ENCODE measurements around the gene ARFGEF2.
A peak's percentile ranks its signal among the peaks of the same experiment; 100 is the strongest.
"Not testable (repeated sequence)": the region's sequence is repeated elsewhere in the genome, so short reads cannot be mapped to it uniquely, and the experiment has no call there.

ARFGEF2 gene

DNA sequence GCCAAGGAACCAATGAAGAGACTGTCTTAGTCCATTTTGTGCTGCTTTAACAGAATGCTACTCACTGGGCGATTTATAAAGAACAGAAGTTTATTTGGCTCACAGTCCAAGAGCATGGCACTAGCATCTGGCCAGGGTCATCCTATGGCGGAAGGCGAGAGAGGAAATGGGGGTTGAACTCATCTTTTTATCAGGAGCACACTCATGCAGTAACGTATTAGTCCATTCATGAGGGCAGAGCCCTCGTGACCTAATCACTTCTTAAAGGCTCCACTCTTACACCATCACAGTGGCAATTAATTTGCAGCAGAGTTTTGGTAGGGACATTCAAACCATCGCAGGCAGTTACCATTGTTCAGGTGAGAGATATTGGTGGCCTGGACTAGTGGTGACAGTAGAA, 8.5 kb downstream of the ARFGEF2 start:
- DNase-seq: peak; percentile 19

DNA sequence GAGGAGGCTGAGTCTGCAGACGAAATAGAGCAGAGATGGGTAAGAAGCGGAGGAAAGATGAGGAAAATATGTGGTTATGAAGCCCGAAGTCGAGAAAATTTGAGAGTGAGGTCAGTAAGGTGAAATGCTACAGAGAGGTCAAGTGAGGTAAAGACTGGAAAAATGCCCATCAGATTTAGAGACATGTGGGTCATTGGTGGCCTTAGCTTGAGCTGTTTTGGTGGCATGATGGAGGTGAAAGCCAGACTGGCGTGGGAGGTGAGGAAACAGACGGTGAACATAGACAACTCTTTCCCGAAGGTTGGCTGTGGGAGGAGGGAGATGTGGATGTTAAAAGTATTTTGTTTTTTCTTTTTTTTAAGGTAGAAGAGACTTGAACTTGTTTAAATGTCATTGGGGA, 9.4 kb downstream of the ARFGEF2 start:
- no peak for DNase-seq

DNA sequence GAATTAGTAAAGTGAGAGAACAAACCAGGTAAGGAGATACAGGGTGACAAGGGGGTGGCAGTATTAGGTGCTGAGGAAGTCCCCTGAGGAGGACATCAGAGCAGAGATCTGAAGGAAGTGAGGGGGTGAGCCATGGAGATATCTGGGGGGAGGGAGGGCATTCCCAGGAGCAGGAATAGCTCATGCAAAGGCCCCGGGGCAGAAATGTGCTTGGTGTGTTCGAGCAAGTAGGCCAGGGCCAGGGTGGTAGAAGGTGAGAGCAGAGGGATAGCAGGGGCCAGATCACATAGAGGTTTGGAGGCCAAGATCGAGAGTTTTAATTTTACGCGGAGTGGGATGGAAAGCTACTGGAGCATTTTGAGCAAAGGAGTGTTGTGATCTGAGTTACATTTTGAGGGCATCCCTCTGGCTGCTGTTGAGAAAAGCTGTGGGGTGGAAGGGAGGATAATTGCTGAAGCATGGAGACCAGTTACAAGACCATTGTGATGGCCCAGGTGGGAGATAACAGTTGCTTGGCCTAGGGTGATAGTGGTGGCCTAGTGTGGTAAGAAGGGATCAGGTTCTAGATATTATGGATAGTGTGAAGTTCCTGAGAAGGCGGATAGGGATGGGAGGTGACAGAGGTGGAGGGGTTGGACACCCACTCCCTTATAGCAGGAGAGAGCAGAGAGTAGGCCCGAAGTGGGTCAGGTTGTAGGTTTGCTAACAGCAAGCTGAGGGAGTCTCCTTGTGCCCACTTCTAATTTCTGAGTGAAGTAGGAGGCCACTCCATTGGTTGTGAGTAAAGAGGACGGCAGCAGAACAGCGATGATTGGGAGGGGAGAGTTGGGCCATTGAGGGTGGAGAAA, 10.2 kb downstream of the ARFGEF2 start:
- no peak for DNase-seq

DNA sequence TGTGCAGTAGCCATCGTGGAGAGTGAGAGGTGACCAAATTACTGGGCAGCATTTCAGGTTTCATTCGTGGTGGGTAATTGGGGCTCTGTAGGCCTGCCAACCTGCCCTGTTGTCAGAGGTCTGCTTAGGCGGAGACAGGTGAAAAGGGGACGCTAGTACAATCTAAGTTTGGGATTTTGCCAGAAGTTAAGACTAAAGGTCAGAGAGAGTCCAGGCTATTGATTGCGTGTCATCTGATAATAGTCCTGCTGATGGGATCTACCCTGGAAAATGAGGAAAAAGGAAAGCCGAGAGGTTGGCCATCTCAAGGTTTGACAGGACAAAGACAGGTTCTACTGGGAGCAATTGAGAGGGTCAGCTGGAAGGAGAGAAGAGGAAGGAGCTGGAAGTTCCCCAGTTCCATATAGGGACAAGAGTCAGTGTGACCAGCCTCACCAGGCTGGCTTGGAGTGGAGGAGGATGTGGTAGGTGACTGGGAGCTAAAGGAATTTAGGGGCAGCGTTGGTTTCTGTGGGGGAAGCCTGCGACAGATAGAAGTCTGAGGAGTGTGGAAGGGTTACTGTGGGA, 10.9 kb downstream of the ARFGEF2 start:
- DNase-seq: no peak

DNA sequence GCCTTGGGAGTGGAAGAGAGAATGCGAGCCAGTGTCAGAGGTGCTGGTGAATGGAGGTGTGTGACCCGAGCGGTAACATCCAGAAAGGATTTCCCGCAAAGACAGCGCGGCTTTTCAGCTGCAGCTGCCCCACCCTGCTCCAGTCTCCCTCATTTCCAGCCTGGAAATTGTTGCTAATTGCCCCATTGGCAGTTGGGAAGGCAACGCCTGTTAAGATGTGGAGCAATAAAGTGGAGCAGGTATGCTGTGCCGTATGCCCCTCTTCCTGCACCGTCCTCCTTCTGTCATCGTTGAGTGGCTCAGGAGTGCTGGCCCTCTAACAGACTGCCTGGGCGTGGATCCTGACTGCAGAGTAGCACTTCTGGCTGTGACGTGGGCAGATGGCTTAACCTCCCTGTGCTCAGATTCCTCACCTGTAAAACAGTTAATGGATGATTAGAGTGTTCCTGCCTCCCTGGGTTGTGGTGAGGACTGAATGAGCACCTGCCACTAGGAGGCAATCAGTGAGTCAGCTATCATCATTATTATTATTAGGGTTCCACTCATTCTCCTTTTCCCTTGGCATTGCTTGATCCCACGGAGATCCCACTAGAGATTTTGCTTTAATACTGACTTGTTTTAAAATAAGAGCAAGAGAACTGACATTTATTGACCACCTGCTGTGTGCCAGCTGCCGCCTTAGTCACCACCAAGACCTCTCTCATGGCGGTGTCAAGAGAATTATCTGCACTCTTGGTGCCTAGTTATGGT, 11.7 kb downstream of the ARFGEF2 start:
- DNase-seq: no peak

DNA sequence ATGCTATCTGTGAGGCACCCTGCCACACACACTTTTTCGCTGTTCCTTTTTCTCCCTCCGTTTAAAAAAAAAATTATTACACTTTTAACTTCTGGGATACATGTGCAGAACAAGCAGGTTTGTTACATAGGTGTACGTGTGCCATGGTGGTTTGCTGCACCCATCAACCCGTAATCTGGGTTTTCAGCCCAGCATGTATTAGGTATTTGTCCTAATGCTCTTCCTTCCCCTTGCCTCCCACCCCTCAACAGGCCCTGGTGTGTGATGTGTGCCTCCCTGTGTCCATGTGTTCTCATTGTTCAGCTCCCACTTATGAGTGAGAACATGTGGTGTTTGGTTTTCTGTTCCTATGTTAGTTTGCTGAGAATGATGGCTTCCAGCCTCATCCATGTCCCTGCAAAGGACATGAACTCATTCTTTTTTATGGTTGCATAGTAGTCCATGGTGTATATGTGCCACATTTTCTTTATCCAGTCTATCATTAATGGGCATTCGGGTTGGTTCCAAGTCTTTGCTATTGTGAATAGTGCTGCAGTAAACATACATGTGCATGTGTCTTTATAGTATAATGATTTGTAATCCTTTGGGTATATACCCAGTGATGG, 12.9 kb downstream of the ARFGEF2 start:
- not testable (repeated sequence) for DNase-seq

DNA sequence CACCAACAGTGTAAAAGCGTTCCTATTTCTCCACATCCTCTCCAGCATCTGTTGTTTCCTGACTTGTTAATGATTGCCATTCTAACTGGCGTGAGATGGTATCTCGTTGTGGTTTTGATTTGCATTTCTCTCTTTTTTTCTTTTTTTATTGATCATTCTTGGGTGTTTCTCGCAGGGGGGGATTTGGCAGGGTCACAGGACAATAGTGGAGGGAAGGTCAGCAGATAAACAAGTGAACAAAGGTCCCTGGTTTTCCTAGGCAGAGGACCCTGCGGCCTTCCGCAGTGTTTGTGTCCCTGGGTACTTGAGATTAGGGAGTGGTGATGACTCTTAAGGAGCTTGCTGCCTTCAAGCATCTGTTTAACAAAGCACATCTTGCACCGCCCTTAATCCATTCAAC, 13.5 kb downstream of the ARFGEF2 start:
- not testable (repeated sequence) for DNase-seq

DNA sequence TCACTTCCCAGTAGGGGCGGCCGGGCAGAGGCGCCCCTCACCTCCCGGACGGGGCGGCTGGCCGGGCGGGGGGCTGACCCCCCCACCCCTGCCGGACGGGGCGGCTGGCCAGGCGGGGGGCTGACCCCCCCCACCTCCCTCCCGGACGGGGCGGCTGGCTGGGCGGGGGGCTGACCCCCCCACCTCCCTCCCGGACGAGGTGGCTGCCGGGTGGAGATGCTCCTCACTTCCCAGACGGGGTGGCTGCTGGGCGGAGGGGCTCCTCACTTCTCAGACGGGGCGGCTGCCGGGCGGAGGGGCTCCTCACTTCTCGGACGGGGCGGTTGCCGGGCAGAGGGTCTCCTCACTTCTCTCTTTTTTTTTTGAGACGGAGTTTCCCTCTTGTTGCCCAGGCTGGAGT, 14.7 kb downstream of the ARFGEF2 start:
- not testable (repeated sequence) for DNase-seq

DNA sequence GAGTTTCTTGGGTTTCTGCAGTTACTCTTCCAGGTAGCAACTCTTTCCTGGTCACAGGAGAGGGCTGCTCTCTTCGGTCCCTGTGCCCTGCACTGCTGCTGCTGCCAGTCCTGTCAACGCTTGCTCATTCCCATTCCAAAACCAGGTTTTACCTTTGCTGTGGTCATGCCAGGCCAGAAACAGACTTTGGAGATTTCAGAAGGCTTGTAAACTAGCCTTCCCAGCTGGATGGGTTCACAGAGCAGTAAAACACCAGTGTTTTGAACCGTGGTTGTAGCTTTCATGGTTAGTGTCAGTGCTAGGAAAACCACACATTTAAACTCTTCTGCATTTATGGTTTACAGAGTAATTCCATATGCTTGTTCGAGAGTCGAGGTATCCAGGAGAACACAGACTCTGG, 16.2 kb downstream of the ARFGEF2 start:
- DNase-seq: no peak

DNA sequence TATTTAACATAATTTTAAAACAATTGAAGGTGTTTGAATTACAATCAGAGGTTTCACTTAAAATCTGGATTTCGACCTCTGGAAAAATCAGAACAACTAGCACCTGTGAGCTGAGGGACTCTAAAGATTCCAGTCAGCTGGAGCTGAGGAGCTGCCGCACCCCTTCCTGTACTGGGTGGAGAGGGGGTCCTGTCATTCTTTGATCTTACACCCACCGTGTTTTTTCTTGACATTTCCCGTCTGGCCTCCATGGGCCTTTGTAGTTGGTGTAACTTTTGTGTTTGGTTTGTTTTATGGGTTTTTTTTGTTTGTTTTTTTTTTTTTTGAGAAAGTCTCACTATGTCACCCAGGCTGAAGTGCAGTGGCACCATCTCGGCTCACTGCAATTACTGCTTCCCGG, 17.2 kb downstream of the ARFGEF2 start:
- no peak for DNase-seq

DNA sequence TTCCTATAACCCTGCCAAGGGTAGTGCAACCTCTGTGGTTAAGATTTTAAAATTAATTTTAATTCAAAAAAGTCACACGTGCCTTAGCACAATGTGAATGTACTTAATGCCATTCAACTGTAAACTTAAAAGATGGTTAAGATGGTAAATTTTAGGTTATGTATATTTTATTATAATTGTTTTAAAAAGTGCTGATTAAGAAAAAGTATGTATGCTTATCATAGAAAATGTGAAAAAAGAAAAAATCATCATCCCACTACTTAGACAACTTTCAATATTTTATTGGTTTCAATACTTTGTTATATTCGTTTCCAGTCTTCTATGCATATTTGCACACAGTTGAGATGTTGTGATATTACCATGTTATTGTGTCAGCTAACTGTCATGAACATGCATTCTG, 18.7 kb downstream of the ARFGEF2 start:
- DNase-seq: no peak

DNA sequence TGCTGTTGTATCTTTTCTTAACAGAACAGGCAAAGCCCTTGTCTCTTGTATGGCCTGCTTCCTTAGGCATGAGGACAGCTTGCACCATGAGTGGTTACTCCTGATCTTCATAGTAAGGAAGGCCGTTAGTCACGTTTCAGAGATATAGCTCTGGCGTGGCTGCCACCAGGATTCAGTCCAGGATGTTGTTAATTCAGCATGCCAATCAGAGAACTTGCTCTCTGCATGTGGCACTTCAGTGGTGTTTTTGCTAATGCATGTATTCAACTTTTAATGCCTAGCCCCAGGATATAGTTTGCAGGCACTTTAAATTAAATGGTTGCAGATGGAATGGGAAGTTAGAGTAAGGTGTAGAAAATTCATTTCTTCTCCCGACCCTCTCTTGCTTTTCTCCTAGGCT, 20.0 kb downstream of the ARFGEF2 start:
- DNase-seq: no peak

DNA sequence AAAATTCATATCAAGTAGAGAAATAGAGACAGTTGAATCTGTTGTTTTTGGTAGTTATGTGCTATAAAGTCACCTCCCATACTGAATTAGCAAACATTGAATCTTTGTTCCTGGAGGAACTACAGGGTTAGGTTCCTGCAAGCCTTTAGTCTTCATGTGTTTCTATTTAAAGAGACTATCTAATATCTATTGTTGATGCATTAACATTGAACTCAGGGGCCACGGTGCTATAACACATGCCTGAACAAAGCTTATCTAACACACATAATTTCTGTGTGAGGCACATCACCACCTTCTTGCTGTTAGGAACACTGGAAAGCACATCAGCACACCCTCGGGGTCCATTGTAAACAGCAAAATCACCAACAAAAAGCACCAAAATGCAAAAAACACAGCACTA, 21.2 kb downstream of the ARFGEF2 start:
- DNase-seq: no peak

DNA sequence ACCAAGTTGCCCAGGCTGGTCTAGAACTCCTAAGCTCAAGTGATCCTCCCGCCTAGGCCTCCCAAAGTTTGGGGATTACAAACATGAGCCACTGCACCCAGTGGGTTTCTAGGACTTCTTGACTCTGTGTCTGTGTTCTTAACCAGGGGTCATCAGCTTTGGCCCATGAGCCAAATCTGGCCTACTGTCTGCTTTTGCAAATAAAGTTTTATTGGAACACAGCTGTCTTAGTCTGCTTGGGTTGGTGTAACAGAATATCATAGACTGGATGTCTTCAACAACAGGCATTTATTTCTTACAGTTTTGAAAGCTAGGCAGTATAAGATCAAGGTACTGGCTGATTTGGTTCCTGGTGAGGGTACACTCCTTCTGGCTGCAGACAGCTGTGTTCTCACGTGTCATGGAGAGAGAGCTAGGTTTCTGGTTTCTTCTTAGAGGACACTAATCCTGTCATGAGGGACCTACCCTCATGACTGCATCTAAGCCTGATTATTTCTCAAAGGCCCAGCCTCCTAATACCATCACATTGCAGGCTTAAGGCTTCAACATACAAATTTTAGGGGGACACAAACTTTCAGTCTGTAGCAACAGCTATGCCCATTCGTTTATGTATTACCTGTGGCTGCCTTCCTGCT, 23.3 kb downstream of the ARFGEF2 start:
- no peak for DNase-seq

DNA sequence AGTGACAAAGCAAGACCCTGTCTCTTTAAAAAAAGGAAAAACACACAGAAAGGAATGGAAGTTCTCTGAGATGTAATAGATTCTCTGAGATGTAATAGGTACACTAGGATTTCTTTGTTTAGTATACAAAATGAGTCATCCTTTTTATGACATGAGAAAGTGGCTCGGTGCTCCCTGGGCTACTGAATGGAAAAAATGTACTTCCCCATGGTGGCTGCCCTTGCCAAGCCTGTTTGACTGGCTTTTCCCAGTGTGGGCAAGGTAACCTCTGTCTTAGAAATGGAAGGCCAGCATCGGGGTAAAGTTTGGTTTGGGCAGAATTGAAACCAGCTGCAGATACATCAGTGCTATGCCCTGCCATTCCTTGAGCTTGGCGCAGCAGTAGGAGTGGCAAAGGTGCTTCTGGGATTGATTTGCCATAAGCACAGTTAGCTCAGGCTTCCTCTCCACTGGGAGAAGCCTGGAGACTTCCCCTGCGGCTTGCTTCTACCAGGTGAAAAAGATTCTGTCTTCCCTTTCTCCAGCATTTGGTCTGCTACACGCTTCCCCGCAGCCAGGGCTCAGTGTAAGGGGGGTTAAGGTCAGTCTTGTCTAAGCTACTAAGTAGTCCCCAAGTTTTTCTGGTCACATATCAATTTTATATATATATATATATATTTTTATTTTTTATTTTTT, 24.5 kb downstream of the ARFGEF2 start:
- peak; percentile 10 for DNase-seq

DNA sequence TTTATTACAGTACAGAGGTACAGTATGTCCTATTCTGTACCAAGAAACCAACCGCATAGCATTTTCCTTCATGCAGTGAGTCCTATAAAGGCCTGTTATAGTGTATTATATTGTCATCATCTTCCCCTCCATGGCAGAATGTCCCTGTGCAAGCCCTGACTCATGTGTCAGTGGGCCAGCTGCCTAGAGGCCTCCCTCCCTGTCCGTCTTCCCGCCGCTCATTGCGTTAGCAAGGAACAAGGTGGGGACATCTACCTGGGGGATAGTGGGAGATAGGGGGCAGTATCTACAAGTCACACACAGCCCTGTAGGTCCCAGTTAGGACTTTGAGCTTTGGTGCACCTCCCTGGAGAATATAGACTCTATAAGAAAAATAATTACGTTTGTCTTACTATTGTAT, 27.1 kb downstream of the ARFGEF2 start:
- no peak for DNase-seq

DNA sequence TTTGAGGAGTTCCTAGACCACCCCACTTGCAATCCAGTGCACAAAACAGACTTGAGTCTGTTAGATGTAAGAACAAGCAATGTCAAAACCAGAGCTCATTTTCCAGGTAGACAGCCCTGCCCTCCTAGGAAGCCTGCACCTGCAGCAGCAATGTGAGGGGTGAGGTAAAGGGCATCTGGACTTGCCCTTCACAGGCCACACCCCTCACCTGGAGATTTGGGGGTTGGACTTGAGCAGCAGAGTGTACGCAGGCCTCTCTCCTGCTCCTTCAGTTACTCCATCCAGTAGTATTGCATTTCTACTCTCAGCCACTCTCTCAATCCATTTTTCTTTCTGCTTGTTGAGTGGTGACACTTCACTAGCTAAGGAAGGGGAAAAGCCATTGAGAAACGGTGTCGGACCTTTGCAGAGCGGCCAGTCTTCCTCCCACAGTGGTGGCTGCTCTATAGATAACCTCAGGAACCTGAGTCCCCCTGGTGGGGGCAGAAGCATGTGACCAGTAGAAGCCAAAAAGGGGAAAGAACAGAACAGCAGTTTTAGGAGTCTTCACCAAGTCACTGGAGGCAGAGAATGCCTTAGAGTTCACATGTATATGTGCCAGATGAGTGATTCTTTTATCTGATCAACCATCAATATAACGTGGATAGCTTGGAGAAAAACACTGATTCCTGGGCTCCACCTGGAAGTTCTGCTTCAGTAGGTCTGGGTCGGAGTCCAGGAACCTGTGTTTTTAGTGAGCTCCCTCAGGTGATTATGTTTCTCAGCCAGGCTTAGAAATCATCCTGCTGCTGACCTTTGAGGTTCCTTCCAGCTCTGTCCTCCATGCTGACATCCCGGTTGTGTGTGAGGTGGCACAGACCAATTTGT, 28.0 kb downstream of the ARFGEF2 start:
- no peak for DNase-seq

DNA sequence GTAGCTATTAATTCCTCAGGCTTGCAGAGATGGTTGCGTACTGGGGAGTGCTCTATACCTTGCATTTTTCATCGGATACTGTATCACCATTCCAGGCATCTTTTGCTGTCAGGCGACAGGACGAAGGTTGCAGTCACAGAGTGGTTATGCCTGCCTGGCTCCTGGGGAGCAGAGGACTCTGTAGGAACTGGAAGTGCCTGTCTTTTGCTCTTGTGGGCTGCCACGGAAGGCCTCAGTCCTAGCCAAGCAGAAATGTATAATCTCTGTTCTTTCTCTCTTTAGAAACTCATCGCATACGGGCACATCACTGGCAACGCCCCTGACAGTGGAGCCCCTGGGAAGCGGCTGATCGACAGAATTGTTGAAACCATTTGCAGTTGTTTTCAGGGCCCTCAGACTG, 29.5 kb downstream of the ARFGEF2 start:
- DNase-seq: no peak

DNA sequence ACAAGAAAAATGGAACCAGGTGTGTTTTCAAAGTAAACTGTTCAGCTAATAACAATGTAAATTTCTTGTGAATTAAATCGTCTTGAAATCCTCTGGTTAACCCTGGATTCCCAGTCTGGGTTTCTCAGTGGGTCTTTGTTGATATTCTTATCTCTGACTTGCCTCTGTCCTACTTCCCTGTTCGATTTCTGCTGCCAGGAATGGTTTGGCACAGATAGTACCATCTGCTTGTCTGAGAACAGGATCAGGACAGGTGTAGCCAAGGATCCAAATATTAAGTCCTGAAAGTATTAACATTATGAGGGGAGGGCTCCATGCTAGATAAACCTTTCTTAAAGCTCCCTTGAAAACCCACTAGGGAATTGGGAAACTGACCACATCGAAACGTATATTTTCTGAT, 30.1 kb downstream of the ARFGEF2 start:
- no peak for DNase-seq

DNA sequence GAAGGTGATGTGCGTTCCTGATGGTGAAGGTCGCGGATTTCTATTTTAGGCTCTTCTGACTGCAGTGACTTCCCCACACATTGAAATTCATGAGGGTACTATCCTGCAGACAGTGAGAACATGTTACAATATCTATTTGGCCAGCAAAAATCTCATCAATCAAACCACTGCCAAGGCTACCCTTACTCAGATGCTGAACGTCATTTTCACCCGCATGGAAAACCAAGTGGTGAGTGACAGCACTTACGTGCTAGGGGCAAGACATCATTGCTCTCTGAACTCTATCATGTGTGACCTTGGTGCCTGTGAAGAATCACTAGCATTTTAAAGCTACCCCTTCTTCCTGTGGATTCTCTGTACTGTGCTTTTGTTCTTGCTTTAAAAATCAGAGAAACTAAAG, 31.1 kb downstream of the ARFGEF2 start:
- no peak for DNase-seq

DNA sequence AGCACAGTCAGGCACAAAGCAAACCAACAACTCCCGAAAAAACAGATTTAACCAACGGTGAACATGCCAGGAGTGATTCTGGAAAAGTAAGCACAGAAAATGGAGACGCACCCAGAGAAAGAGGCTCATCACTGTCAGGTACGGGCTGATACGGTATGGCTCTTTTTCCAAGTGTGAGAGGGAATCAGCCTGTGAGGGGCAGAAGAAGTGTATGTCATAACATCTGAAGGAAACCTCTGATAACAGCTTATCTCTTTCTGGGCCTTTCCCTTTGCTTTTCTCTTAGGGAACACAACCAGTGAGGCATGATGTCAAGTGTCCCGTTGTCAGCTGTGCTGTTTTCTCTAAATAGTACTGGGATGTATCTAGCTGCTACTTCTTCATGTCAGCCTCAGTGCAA, 32.1 kb downstream of the ARFGEF2 start:
- no peak for DNase-seq

DNA sequence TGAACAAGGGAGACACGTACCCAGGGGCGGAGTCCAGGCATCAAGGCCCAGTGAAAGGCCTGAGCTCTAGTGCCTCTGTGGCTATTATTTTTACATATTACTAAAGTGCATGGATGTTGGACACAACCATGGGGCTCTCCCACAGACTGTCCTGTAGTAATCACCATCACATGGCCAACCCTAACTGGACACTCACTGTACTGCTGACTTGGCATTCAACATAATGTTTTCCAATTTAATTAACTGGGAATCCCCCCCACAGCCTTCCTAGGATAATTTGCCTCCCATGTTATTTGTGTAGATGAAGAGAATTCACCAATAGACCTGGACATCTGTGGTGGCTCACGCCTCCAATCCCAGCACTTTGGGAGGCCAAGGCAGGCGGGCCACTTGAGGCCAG, 34.5 kb downstream of the ARFGEF2 start:
- DNase-seq: no peak
